GM18909 (cell line): ENCODE measurements around the gene HRH1.

Experiments
- ATAC-seq: cut with Tn5 transposase; IDR thresholded peaks from one replicate; pipeline ENCODE4 v1.9.1; 2021; ENCODE audit warnings: mild to moderate bottlenecking; ENCODE audit not compliant: unreplicated experiment, poor library complexity

The HRH1 gene

DNA sequence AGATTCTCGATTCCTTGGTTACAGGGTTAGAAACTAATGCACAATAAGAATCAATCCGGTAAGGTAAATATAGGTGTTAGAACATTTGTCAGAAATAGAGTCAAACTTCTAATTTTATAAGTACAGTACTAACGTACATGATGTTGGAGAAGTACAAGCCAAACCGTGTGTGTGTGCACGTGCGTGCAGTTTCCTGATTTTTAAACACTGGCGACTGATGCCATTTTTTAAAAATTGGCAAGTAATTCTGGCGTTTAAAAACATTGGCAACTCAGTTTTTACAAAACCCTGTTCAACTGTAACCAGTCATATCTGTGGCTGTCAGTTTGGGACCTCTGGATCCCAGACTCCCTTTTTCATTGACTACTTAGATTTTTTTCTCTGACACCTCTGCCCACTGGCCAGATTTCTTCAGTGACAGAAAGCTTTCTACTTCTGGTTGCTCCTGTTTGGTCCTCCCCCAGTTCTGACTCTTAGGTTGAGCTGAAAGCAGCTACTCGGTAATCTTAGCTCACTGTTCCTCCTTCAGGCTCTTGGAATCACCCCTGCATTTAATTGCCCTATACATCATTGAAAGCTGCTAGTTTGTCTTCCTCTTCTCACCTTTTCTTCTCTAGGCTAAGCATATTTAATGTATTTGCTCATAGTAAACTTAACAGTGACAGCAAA, 118.7 kb downstream of the HRH1 start:
- no peak for ATAC-seq

DNA sequence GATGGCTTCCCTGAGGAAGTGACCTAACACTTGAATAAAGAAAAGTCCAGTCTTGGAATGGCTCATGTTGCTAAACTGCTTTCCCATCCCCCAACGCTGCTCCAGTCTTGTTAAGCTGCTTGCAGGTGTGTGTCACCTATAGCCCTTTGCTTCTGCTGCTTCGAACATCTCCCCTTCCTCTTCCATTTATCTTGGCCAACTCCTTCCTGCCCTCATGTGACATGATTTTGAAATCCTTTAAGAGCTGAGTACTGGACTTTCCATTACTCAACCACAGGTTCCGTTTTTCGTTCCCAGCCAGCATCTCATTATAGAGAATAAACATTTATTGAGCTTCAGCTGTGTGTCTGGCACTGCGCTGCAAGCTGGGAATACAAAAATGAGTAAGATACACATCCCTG, 119.6 kb downstream of the HRH1 start:
- no peak for ATAC-seq

DNA sequence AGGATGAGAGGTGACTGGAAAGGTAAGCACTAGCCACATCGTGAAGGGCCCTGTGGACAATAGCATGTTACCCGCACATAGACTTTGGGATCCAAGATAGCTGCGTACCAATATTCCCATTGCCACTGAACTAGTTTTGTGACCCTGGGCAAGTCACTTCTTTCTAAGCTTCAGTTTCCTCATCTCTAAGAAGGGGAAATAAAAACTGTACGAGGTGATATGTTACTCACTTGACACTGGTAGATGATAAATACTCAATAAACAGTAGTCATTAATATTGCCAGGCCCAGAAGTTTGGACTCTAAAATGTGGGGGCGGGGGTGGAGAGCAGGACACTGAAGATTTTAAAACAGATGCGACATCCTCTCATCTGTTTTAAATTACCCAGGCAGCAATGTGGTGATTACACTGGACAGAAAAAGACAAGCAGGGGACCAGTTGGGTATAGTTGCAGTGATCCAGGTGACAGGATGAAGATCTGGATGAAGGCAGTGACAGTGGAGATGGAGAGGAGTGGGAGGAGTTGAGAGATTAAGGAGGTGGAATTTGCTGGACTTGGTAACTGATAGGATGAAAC, 120.4 kb downstream of the HRH1 start:
- no peak for ATAC-seq

DNA sequence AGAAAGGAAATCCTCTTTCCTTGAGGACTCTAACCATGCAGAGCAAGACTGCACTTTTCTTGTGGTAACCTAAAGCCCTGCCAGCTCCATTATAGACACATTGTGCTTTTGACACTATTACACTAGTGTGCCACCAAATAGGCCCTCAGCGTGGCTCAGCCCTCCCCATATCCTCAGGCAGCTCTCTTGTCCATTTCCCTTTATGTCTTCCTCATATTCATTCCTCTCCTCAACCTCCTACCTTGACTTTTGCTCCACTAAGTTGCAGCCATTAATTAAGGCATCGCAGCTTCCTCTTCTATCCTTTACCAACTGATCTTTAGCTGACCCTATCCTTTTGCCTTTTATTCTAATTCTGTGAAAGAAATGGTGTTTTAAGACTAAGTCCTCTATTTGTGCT, 121.6 kb downstream of the HRH1 start:
- ATAC-seq: no peak

DNA sequence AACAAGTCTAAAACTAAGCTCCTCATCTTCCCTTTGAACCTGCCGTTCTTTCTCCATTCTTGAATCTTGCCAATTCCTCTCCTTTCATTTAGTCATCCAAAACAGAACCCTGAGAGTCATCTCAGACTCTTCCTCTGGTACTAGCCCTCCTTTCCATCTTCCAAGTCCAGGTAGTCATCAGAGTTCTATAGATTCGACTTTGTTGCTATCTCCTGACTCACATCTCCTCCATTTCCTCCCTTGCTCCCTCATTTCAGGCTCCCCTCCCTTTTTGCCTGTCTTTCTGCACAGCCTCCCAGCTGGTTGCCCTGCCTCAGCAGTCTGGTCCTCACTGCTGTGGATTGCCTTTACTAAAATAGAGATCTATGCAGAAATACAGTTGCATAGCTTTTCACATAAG, 122.6 kb downstream of the HRH1 start:
- no peak for ATAC-seq

DNA sequence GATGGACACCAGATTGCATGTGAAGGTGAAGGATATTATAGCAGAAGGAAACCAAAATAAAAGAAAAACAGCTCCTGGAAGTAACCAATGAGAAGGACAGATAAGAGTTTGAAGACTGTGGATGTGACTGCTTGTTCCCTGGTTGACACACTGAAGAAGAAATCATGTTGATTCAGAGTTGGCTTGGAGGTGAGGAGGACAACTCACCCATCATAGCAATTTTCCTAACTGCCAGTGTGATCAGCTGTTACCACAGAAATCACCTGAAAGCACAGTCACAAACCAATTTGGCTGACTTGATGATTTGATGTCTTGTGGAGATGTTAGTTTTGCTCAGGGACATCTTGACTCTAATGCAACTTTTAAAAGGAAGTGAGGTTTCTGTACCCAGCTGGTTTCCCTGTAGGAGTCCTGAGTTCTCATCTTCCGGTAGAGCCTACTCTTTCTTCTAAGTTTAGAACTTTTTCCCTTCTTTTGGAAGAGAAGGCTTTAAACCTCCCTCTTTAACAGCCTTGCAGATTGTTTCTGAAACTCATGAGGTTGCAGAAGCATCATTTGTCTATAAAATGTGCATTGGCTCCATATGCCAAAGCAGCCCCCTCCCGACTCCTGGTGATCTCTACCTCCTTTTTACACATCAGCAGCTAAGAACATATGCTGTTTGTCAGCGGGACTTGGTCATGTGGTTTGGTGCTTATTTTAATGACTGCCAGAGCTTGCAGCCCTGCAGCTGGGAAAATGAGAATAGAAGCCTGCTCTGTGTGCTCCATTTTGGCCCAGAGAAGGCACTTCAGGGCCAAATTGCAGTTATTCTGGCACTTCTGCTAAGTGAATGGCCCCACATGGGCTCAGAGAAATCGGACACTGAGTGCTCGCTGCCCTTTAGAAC, 128.2 kb downstream of the HRH1 start:
- ATAC-seq: no peak

DNA sequence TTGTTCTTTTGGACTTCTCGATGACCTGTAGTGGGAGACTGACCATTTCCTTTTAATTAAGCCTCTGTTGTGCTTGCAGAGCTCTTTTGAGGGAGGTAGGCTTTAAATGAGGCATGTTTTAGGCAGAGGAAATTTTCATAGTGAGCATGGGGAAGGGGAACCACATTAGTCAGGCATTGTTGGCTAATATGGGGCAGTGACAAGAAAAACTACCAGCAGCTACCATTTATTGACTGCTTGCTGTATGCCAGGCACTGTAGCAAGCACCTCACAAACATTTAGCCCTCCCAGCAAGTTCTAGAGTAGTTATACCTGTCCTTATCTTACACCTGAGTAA, 128.8 kb downstream of the HRH1 start:
- ATAC-seq: no peak

DNA sequence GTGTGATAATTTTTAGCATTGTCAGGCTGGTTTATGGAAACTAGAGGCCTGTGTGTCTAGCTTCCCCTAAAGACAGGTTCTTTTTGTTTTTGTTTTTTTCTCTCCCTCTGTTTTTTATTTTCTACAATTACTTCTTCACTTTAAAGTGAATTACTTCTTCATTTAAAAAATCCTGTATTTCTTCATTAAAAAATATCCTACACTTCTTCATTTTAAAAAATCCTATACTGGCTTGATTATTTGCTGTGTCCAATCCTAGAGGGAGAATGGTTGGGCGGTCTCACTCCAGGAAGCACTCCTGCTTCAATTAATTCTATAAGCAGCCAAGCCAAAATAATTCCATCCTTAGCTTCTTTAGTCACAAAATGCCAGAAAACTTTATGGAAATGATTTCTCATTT, 129.7 kb downstream of the HRH1 start:
- no peak for ATAC-seq

DNA sequence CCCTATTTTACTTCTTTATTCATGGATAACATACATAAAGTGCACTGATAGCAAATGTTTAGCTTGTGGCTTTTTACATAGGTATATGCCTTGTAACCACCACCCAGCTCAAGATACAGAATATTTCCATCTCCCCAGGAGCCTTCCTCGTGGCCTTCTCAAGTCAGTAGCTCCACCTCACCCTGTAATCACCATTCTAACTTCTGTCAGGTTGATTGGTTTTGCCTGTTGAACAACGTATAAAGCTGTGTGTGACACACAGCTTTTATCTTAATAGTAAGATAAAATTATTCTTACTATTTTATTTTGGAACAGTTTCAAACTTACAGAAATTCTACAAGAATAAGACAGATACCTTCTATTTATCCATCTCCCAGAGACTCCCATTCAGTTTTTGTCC, 131.2 kb downstream of the HRH1 start:
- no peak for ATAC-seq

DNA sequence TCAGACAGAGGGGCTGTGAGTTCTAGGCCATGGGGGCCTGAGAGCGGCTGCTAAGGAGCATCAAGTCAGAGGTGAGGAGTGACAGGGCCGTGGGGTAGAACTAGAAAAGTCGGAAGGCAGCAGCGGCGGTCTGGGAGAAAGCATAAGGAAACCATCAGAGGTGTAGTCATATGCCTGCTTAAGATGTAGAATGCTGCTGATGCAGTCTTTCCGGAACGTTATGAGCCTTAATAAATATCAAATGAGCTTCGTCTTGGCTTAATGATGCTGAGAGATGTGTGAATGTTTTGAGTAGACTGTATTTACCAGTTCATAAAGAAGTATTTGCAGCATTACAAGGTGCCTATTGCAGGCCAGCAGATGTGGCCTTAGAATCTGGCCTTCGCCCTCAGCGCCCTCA, 133.1 kb downstream of the HRH1 start:
- no peak for ATAC-seq

DNA sequence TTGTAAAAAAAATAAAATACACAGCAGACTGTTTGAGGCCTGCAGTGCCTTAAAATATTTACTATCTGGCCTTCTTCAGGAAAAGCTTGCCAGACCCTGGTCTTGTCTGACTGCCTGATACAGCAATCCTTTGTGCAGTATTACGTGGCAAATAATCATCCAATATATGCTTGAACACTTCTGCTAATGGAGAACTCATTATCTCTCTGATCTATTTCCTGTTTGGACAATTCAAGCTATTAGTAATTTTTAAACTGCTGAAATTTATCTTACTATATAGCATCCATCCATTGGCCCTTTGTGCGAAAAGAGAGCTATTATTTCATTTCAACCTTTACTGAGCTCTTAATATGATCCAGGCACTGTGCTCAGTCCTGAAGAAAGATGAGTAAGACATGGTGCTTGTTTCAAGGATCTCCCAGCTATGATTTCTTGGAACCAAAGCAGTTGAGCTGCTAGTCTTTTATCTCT, 133.8 kb downstream of the HRH1 start:
- ATAC-seq: no peak

DNA sequence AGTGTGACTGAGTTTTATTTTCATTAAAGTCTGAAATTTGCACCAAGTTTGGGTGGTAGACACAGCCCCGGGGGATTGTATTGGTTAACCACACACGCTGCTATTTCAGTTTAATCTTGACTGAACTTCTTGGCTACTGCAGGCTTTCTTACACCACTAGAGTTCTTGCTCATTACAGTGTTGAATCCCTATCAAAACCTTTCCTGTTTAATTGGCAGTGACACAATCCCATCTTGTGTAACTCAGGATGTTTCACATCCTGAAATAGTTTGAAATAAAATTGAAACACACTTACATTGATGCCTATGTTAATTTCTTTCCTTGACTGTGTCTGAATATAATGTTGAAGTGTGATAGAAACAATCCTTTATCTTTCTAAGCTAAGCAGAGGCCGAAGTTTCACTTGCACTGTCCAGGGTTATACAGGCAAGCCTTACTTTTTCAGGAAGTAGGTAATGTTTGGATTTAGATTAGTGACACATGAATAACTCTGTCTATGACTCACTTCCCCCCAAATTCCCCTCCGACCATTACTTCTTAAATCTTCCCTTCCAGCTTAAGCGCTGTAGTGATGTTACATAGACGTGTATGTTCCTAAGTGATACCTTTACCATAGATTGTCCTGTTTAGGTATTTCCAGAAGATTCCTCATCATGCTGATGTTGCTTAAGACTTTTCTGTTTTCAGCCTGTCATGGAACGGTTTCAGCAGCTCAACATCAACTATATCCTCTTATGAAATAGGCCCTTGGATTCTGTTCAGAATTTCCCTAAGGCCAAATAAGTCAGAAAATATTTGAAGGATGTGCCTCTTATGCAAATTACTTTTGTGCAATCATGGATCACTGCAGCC, 134.7 kb downstream of the HRH1 start:
- ATAC-seq: peak; percentile 69

DNA sequence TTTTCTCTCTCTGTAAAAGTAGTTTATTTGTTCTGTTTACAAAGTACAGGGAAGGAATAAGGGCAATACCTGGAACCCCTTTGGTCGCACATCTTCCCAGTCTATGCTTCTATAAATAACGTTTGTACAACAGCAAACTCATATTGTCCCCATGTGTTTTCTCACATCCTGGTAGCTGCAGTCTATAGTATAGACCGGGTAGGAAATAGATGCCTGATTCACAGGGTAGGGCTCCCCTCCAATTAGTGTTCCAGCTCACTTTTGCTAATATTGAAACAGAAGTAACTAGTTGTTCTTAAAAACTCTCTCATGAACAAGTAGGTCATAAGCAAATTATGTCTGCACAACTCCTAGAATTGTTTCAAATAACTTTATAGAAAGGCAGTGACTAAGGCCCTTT, 135.6 kb downstream of the HRH1 start:
- ATAC-seq: no peak

DNA sequence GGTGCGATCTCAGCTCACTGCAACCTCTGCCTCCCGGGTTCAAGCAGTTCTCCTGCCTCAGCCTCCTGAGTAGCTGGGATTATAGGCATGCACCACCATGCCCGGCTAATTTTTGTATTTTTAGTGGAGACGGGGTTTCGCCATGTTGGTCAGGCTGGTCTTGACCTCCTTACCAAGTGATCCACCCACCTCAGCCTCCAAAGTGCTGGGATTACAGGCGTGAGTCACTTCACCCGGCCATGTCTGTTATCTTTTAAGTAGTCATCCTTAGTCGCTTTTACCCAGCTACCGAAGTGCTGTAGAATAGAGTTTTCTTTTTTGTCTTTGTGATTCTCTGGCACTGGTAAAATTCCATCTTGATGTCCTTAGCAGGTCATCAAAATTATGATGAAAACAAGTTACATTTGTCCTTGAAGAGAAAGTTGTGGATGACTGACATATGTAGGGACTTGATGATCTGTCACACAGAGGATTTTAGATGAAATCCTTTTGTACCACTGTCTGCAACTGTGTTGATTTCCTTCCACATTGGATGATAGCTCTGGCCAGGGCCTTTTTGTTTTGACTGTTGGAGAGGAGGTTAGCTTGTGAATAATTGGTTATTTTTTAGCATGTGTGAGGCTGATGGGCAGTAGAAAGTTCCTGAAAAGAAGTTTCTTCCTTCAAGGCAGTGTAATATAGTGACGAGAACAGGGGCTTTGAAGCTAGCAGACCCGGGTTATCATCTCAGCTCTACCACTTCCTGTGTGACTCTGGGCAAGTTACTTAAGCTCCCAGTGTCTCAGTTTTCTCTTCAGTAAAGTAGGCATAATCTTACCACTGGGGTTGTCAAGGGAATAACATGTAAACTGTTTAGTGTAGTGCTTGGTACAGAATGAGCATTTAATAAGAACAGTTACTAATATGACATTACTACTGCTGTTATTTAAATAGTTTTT, 136.7 kb downstream of the HRH1 start:
- ATAC-seq: peak; percentile 58

DNA sequence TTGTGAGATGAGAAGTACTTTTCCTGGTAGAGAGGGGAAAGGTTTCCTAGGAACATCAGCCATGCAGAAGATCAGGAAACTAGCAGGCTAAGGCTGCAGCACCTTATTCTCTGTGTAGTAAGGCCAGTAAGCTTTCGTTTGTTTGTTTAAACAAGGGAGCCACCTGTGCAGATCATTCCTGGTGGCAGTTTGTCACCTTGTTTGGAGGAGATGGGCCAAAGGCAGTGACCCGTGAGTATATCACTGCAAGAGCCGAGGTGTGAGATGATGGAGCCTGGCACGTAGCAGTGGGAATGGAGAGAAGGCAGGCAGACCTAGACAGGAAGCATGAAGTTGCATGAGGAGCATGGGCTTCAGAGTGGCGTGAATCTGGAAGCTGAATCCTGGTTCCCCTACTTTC, 137.5 kb downstream of the HRH1 start:
- ATAC-seq: no peak

DNA sequence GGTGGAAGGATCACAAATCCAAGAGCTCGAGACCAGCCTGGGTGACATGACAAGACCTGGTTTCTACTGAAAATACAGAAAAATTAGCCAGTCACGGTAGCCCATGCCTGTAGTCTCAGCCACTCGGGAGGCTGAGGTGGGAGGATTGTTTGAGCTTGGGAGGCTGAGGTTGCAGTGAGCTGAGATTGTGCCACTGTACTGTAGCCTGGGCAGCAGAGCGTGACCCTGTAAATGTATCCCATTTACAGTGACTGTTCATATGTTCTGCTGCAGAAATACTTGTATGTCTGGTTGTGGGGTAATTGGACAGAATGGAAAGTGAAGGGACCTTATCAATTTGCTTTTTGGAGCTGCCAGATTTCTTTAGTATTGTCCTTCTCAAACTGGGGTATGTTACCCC, 142.8 kb downstream of the HRH1 start:
- no peak for ATAC-seq

DNA sequence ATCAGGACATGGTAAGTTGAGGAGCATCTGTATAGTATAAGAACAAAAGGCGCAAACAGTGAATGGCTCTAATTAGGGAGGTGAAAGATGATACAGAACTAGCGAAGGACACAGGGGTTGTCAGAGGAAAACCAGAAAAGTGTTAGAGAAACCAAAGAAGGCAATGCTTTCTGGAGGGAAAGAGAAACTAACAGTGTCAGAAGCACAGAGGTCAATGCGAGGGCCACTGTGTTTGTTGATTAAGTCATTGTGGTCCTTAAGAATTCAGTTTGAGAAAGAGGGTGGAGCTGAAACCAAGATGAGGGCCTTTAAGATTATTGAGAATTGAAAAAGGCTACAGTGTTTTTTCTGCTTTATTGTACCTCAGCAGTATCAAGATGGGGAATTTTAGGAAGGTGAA, 146.7 kb downstream of the HRH1 start:
- ATAC-seq: peak; percentile 92

DNA sequence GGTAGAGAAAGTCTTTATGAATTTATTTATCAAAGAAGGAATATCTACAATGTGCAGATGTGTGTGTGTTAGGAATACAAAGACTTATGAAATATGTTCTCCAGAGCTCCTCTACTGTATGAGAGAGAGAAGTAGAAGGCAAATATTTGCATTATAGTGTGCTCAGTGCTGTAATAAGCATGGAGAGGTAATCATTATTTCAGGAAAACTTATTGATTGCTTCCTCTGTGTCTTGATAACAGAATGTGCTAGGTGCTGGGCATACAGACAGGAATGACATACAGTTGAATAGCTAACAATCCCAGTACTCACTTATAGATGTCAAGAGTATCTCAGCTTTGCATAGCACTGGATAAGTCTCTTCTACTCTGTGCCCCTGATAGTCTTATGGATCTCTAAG, 148.2 kb downstream of the HRH1 start:
- ATAC-seq: no peak

DNA sequence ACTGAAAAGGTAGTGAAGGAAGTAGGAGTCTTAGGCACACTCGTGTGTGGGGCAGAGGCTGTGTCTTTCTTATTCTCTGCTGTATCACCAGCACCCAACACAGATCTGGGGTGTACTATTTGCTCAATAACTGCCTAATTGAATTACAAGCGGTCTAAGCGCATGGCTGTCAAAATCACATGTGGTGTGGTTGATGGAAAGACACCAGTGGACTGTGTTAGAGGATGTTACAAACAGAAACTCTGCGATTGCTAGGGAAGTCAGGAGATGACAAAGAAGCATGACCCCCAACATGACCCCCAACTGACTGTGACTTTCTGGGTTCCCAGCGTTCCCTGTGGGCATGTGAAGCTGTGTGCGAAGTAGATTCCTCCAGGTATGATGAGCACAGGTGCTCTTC, 149.9 kb downstream of the HRH1 start:
- ATAC-seq: no peak

DNA sequence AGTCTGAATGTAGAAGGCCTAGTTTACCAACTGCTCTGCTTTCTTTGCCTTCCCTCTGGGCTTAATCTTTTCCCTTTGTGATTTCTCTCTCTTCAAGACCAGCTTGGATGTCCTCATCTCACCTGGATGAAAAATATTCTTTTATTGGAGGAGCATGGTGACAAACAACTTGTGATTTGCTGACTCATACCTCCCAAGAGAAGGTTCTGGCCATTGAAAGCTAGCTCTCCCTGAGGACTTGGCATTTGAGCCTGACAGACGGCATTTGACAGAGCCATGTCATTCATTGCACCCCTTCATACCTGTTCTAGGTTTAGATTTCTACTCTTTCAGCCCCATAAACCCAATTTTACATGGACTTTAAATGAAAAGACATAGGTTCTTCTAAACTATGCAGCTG, 151.2 kb downstream of the HRH1 start:
- no peak for ATAC-seq
